ENCODE data around the gene GLDN.

Gene GLDN

DNA sequence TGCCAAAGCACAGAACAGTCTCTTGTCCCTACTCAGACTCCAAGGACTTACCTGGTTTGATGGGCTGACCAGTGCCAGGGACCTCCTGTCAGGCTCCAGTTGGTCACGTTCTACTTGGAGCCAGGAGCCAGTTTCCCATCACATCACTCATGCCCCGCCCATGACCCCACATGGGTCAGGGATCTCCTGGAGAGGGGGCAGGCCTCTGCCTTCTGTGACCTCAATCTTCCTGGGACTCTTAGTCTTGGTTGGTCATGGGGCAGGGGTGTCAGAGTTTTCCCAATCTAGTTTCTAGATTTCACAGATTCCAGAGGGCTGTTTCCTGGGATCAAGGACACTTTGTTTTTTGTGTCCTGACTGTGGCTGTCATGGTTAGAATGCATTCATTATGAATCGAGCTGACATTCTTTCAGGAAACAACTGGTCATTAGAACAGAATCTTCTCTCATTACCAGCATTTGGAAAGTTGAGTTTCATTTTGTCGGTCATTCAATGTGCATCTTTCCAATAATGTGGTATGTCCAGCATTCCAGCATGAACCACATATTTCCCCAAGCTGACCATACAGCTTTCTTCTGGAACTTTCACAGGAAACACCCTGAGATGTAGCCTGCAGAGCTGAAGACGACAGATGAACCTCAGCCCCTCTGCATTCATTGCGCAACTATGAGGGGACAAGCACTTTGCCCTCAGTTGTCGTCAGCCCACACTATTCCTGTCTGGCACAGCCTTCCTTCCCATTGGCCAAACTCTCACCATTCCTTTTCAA lies 22.9 kb upstream of the GLDN start:
- TF ChIP-seq CEBPB (IDR thresholded peaks at IDR 0.05) (peak; percentile 67), ZBTB7A (IDR thresholded peaks at IDR 0.05; ENCODE audit: low read depth) (no peak)

DNA sequence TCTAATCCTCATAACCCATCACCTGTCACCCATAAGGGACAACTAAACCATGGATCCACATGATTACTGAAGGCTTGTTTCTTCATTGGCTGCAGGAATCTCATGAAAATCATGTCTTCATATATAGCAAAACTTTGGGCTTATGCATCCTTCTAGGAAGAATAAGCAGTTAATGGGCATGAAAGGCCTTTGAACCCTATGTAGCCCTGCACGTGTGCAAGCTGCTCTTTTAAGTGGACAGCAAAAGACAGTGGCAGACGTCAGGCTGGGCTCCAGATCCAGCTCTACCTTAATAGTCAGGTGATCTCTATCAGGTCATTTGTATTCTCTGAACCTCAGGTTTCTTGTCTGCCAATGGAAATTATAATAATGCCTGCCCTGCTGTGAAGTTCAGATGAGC lies 21.9 kb upstream of the GLDN start:
- no peak for TF ChIP-seq CEBPB (IDR thresholded peaks at IDR 0.05)
- no peak for TF ChIP-seq YY1 (IDR thresholded peaks at IDR 0.05; ENCODE audit: low read depth)
- TF ChIP-seq TEAD4 (IDR thresholded peaks at IDR 0.05): no peak
- TF ChIP-seq, protein P1, sequence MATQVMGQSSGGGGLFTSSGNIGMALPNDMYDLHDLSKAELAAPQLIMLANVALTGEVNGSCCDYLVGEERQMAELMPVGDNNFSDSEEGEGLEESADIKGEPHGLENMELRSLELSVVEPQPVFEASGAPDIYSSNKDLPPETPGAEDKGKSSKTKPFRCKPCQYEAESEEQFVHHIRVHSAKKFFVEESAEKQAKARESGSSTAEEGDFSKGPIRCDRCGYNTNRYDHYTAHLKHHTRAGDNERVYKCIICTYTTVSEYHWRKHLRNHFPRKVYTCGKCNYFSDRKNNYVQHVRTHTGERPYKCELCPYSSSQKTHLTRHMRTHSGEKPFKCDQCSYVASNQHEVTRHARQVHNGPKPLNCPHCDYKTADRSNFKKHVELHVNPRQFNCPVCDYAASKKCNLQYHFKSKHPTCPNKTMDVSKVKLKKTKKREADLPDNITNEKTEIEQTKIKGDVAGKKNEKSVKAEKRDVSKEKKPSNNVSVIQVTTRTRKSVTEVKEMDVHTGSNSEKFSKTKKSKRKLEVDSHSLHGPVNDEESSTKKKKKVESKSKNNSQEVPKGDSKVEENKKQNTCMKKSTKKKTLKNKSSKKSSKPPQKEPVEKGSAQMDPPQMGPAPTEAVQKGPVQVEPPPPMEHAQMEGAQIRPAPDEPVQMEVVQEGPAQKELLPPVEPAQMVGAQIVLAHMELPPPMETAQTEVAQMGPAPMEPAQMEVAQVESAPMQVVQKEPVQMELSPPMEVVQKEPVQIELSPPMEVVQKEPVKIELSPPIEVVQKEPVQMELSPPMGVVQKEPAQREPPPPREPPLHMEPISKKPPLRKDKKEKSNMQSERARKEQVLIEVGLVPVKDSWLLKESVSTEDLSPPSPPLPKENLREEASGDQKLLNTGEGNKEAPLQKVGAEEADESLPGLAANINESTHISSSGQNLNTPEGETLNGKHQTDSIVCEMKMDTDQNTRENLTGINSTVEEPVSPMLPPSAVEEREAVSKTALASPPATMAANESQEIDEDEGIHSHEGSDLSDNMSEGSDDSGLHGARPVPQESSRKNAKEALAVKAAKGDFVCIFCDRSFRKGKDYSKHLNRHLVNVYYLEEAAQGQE (IDR thresholded peaks at IDR 0.05; ENCODE audit: low read depth): no peak
- no peak for TF ChIP-seq TAF1 (IDR thresholded peaks at IDR 0.05; ENCODE audit: low read depth)
- no peak for TF ChIP-seq RAD21 (IDR thresholded peaks at IDR 0.05; ENCODE audit: low read depth)
- TF ChIP-seq, protein P2, sequence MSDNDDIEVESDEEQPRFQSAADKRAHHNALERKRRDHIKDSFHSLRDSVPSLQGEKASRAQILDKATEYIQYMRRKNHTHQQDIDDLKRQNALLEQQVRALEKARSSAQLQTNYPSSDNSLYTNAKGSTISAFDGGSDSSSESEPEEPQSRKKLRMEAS (IDR thresholded peaks at IDR 0.05): no peak
- TF ChIP-seq ZBTB7A (IDR thresholded peaks at IDR 0.05; ENCODE audit: low read depth): no peak
- TF ChIP-seq CREB1 (IDR thresholded peaks at IDR 0.05; ENCODE audit: low read depth): no peak
- TF ChIP-seq EP300 (IDR thresholded peaks at IDR 0.05; ENCODE audit: borderline replicate concordance): no peak

DNA sequence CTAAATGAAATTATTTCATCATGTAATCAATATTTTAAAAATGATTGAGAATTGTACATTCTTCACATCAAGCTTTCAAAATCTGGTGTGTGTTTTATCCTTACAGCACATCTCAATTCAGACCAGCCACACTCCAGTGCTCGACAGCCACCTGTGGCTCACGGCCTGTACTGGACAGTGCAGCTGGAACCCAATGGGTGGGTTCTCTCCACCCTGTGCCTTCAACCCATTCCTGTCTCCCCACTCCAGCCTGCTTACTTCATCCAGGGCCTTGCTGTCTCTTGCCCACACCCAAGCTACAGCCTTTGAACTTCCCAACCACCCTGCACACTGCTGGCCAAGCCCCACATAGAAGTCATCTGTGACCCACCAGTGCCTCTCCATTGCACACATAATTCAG lies 20.6 kb upstream of the GLDN start:
- no peak for TF ChIP-seq CREB1 (IDR thresholded peaks at IDR 0.05; ENCODE audit: low read depth)
- TF ChIP-seq TCF12 (IDR thresholded peaks at IDR 0.05; ENCODE audit: low read depth): no peak
- TF ChIP-seq, protein P3, sequence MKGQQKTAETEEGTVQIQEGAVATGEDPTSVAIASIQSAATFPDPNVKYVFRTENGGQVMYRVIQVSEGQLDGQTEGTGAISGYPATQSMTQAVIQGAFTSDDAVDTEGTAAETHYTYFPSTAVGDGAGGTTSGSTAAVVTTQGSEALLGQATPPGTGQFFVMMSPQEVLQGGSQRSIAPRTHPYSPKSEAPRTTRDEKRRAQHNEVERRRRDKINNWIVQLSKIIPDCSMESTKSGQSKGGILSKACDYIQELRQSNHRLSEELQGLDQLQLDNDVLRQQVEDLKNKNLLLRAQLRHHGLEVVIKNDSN (IDR thresholded peaks at IDR 0.05): no peak
- no peak for TF ChIP-seq CEBPB (IDR thresholded peaks at IDR 0.05)
- no peak for TF ChIP-seq TAF1 (IDR thresholded peaks at IDR 0.05; ENCODE audit: low read depth)

DNA sequence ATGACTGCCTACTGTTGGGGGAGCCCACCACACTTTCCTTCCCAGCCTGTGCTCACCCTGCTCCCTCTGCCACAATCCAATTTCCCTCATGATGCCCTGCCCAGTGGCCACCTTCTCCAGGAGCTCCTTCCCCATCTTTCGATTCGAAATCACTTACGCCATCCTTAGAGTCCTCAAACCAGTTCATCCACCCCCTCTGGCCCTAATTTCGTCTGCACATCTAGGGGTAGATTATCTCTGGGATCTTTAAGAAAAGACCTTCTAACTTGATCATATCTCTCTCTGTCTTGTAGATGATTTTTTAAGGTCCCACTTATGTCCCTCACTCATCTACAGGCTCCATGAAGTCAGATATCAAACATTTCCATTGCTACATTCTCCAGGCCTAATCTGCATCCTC lies 20.1 kb upstream of the GLDN start:
- TF ChIP-seq CEBPB (IDR thresholded peaks at IDR 0.05): no peak
- TF ChIP-seq YY1 (IDR thresholded peaks at IDR 0.05; ENCODE audit: low read depth): no peak
- TF ChIP-seq TAF1 (IDR thresholded peaks at IDR 0.05; ENCODE audit: low read depth): no peak
- TF ChIP-seq TEAD4 (IDR thresholded peaks at IDR 0.05): no peak
- TF ChIP-seq TCF12 (IDR thresholded peaks at IDR 0.05; ENCODE audit: low read depth): no peak
- TF ChIP-seq, protein P3 (IDR thresholded peaks at IDR 0.05): no peak
- no peak for TF ChIP-seq ZBTB7A (IDR thresholded peaks at IDR 0.05; ENCODE audit: low read depth)
- TF ChIP-seq NFIC (IDR thresholded peaks at IDR 0.05): no peak
- TF ChIP-seq EGR1 (IDR thresholded peaks at IDR 0.05): no peak
- TF ChIP-seq, protein P2 (IDR thresholded peaks at IDR 0.05): no peak

DNA sequence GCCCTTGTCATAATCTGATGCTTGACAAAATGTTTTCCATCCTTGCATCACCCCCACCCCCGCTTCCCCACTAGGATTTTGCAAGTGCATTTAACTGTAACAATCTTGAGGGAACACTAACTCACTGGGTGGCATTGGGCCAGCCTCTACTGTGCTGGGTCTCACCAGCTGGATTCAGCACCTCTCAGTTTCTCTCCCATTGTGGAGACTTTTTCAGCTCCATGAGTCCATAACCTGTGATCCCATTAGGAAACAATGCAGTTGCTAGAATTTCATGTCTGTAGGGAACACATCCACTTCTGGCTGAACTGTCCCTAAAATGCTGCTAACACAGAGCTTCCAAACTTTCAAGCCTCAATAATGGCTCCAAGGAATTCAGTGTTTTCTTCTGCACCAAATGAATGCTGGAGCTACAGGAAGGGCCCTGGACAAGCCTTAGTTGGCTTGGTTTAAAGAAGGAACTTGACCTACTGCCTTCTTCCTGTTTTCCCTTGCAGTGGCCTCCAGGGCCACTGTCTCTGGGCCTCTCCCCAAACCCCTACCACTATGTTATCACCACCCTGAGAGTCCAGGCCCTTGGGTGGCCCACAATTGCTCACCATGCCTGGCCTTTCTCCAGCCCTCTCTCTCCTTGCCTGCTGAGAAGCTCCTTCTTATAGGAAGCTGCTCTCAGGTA lies 18.7 kb upstream of the GLDN start:
- TF ChIP-seq CREB1 (IDR thresholded peaks at IDR 0.05; ENCODE audit: low read depth) (no peak), TCF12 (IDR thresholded peaks at IDR 0.05; ENCODE audit: low read depth) (no peak), EP300 (IDR thresholded peaks at IDR 0.05; ENCODE audit: borderline replicate concordance) (no peak)

DNA sequence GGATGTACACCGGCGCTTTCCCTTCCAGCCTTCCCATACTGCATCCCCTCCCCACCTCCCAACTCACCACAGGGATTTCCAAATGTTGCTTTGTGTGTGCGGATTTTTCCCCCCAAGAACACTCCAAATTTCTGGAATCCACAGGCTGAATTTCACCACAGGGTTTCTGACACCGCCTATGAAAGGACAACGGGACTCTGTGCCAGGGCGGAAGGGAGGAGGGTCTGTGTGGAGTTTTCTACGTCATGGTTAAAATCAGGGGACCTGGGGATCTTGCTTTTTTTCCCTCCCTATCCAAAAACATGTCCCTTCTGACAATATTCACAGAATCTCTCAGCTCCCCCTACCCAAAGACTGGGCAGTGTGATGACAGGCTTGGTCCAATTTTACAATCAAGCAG lies 17.7 kb upstream of the GLDN start:
- no peak for TF ChIP-seq TCF12 (IDR thresholded peaks at IDR 0.05; ENCODE audit: low read depth)

DNA sequence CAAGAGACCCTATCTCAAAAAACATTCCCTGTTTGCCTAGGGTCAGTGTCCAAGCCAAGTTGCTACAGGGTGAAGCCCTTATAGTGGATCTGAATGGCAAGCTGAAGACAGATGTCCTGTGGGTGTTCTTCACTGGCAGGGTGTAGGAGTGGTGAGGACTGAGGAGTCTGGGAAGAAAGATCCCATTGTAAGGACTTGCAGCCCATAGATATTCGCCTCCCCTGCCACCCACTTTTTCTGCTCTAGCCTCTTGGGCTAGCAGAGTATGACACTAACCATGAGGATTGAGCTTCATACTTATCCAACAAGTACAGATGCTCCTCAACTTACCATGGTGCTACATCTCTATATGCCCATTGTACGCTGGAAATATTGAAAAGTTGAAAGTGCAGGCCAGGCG lies 16.3 kb upstream of the GLDN start:
- TF ChIP-seq, protein P2 (IDR thresholded peaks at IDR 0.05): no peak
- TF ChIP-seq CREB1 (IDR thresholded peaks at IDR 0.05; ENCODE audit: low read depth) (no peak), CEBPB (IDR thresholded peaks at IDR 0.05) (no peak), RAD21 (IDR thresholded peaks at IDR 0.05; ENCODE audit: low read depth) (no peak), TEAD4 (IDR thresholded peaks at IDR 0.05) (no peak), EGR1 (IDR thresholded peaks at IDR 0.05) (no peak), FOXM1 (IDR thresholded peaks at IDR 0.05; ENCODE audit: borderline replicate concordance, low read depth) (no peak), NFIC (IDR thresholded peaks at IDR 0.05) (no peak), YY1 (IDR thresholded peaks at IDR 0.05; ENCODE audit: low read depth) (no peak), ZBTB7A (IDR thresholded peaks at IDR 0.05; ENCODE audit: low read depth) (no peak), TAF1 (IDR thresholded peaks at IDR 0.05; ENCODE audit: low read depth) (no peak), EP300 (IDR thresholded peaks at IDR 0.05; ENCODE audit: borderline replicate concordance) (no peak), TCF12 (IDR thresholded peaks at IDR 0.05; ENCODE audit: low read depth) (no peak)
- TF ChIP-seq, protein P3 (IDR thresholded peaks at IDR 0.05): no peak
- TF ChIP-seq, protein P1 (IDR thresholded peaks at IDR 0.05; ENCODE audit: low read depth): no peak

Data from Ishikawa (cell line).